Breast epithelium (tissue), 3 donors: ENCODE results near the gene PLA2G7.

Source experiments
- CTCF ChIP-seq, 3 donors: fragments of 450-650 bp; IDR thresholded peaks; one replicate each; pipeline ENCODE4 v1.5.1; 2016 to 2017; ENCODE audit warnings: antibody characterized with exemption in 3 of 3, mild to moderate bottlenecking in 3 of 3, moderate library complexity in 3 of 3
- POLR2AphosphoS5 ChIP-seq, 3 donors: sonication (generic); formaldehyde crosslinking; IDR thresholded peaks; one replicate each; pipeline ENCODE4 v1.6.1; 2017; ENCODE audit warnings: antibody characterized with exemption in 3 of 3

GRCh38 chr6:46720401-46720800 is 14.8 kb downstream of the PLA2G7 start:
- TF ChIP-seq CTCF (IDR thresholded peaks at IDR 0.05): no peak
- TF ChIP-seq POLR2AphosphoS5 (IDR thresholded peaks at IDR 0.05): no peak
